Prostate gland (tissue), 2 donors: ENCODE data around the gene PDGFD. TPM values are rescaled to one million over a fixed set of nuclear protein-coding genes. Genes with fewer than 3 reads are reported as not detected.

Experiments
- DNase-seq: peaks from one replicate; pipeline ENCODE4 v3.0.0-alpha.2; 2019; ENCODE audit warnings: low spot score
- H3K27ac ChIP-seq, 2 donors: fragments of 200-600 bp; sonication (generic); 2 replicates each; pipeline ENCODE4 v1.5.1; 2017 to 2019
- H3K27me3 ChIP-seq: fragments of 200-600 bp; sonication (generic); replicated peaks from 2 replicates; pipeline ENCODE4 v1.5.1; 2019; ENCODE audit not compliant: insufficient read depth
- H3K36me3 ChIP-seq, 2 donors: fragments of 200-600 bp; sonication (generic); 1 replicate in 1 of 2; 2 replicates in 1 of 2; pipeline versions ENCODE4 v1.5.1 to v1.8.1; 2017 to 2019
- H3K4me1 ChIP-seq: fragments of 200-600 bp; sonication (generic); replicated peaks from 2 replicates; pipeline ENCODE4 v1.5.1; 2019
- H3K4me3 ChIP-seq, 2 donors: fragments of 200-600 bp; sonication (generic); 2 replicates each; pipeline ENCODE4 v1.5.1; 2017 to 2019
- H3K9me3 ChIP-seq: fragments of 200-600 bp; sonication (generic); 2 replicates; pipeline ENCODE4 v1.5.1; 2017
- CTCF ChIP-seq, 4 experiments: fragments of 200-600 bp in 2 of 4; fragments of 450-650 bp in 2 of 4; sonication (generic) in 2 of 4; IDR thresholded peaks; 1 replicate in 3 of 4; 2 replicates in 1 of 4; pipeline ENCODE4 v1.5.1; 2016 to 2019; ENCODE audit warnings: antibody characterized with exemption in 4 of 4, mild to moderate bottlenecking in 2 of 4, moderate library complexity in 2 of 4
- POLR2A ChIP-seq: fragments of 450-650 bp; IDR thresholded peaks from one replicate; pipeline ENCODE4 v1.6.1; 2016; ENCODE audit warnings: antibody characterized with exemption, mild to moderate bottlenecking
- POLR2AphosphoS5 ChIP-seq: sonication (generic); formaldehyde crosslinking; IDR thresholded peaks from one replicate; pipeline ENCODE4 v1.6.1; 2017; ENCODE audit warnings: antibody characterized with exemption
- WGBS: methylation state at CpG from one replicate; pipeline ENCODE4 v1.1.5; 2018; 5-methylcytosine and 5-hydroxymethylcytosine counted together
- intact Hi-C: fragments of 100-400 bp; cut with DNase I; formaldehyde crosslinking; loops from one replicate; pipeline ENCODE4 v1.14.2; 2022
- total RNA-seq, 2 donors: library from RNA; depleted of rRNA; stranded (reverse); fragments of >200 nt; gene quantifications; one replicate each; pipeline ENCODE4 v1.1.0, GENCODE V29; 2016

Gene PDGFD
- 10 to 100 TPM; 12.6 to 19.4 TPM for total RNA-seq

- peak within 1 kb of the TSS; percentile 2 to 34 for H3K27ac ChIP-seq
- no peaks in the 10 kb centered on the region for H3K36me3 ChIP-seq
- peak; percentile 29 for DNase-seq
- no peaks in the 10 kb centered on the region for H3K27me3 ChIP-seq
- no peaks in the 10 kb centered on the region for H3K4me1 ChIP-seq
- 1% methylated on average over 29 of the region's 37 CpGs for WGBS
- intact Hi-C loops, result no loop called here
- TF ChIP-seq POLR2AphosphoS5, result no peak
- TF ChIP-seq CTCF (IDR thresholded peaks at IDR 0.05), result peak in 1 of 4 experiments; percentile 44
- TF ChIP-seq POLR2A, result no peak
- no peaks in the 10 kb centered on the region for H3K9me3 ChIP-seq
- H3K4me3 ChIP-seq, result peak within 1 kb of the TSS; percentile 33 to 36
Measured at GRCh38 chr11:104164028-104164520, at the start of gene PDGFD. Gene PDGFD (minus strand): TSS chr11:104164147.

GRCh38 chr11:104206936-104207335 lies 43.0 kb upstream of the PDGFD start:
- WGBS, result 57% methylated on average over 4 of the region's 4 CpGs
- TF ChIP-seq CTCF (IDR thresholded peaks at IDR 0.05), result no peak
- no peak for TF ChIP-seq POLR2AphosphoS5
- TF ChIP-seq POLR2A, result no peak
- no peak for DNase-seq
- Histone ChIP-seq H3K36me3 (no peaks in the 10 kb centered on the region), H3K4me3 (no peak overlapping the region), H3K27ac (no peak overlapping the region), H3K27me3 (no peaks in the 10 kb centered on the region), H3K9me3 (no peaks in the 10 kb centered on the region), H3K4me1 (no peaks in the 10 kb centered on the region)
- intact Hi-C loops, result no loop called here

- no peaks in the 10 kb centered on the region for H3K27me3 ChIP-seq
- TF ChIP-seq POLR2A, result no peak
- TF ChIP-seq CTCF (IDR thresholded peaks at IDR 0.05), result no peak
- TF ChIP-seq POLR2AphosphoS5, result no peak
- H3K4me1 ChIP-seq, result no peaks in the 10 kb centered on the region
- intact Hi-C loops, result no loop called here
- H3K9me3 ChIP-seq, result no peaks in the 10 kb centered on the region
- H3K36me3 ChIP-seq, result no peaks in the 10 kb centered on the region
- DNase-seq, result no peak
- H3K4me3 ChIP-seq, result no peak overlapping the region
- no peak overlapping the region for H3K27ac ChIP-seq
Measured at GRCh38 chr11:104205838-104206237, 41.9 kb upstream of the PDGFD start.

GRCh38 chr11:104200688-104201087 lies 36.7 kb upstream of the PDGFD start:
- no peak for DNase-seq
- TF ChIP-seq POLR2AphosphoS5 (no peak), POLR2A (no peak), CTCF (IDR thresholded peaks at IDR 0.05) (no peak)
- no peaks in the 10 kb centered on the region for H3K27me3 ChIP-seq
- intact Hi-C loops, result no loop called here
- no peaks in the 10 kb centered on the region for H3K4me1 ChIP-seq
- H3K9me3 ChIP-seq, result no peaks in the 10 kb centered on the region
- H3K36me3 ChIP-seq, result no peaks in the 10 kb centered on the region
- no peak overlapping the region for H3K4me3 ChIP-seq
- H3K27ac ChIP-seq, result no peak overlapping the region

- WGBS, result 86% methylated on average over 1 of the region's 1 CpG
- Histone ChIP-seq H3K36me3 (no peaks in the 10 kb centered on the region), H3K9me3 (no peaks in the 10 kb centered on the region), H3K27me3 (no peaks in the 10 kb centered on the region), H3K4me3 (no peak overlapping the region), H3K4me1 (no peaks in the 10 kb centered on the region), H3K27ac (no peak overlapping the region)
- TF ChIP-seq CTCF (IDR thresholded peaks at IDR 0.05) (no peak), POLR2A (no peak), POLR2AphosphoS5 (no peak)
- intact Hi-C loops, result no loop called here
- DNase-seq, result no peak
Measured at GRCh38 chr11:104199053-104199452, 35.1 kb upstream of the PDGFD start.
